ENCODE results near the gene MNS1. TPM values are rescaled to one million over a fixed set of nuclear protein-coding genes. Genes with fewer than 3 reads are reported as not detected.
"Not testable (repeated sequence)": the region's sequence is repeated elsewhere in the genome, so short reads cannot be mapped to it uniquely, and the experiment has no call there.

The MNS1 gene
- total and polyA plus RNA-seq, 2 donors (not counting 1 experiment from before 2014, with no cell fraction given) = not detected

DNA sequence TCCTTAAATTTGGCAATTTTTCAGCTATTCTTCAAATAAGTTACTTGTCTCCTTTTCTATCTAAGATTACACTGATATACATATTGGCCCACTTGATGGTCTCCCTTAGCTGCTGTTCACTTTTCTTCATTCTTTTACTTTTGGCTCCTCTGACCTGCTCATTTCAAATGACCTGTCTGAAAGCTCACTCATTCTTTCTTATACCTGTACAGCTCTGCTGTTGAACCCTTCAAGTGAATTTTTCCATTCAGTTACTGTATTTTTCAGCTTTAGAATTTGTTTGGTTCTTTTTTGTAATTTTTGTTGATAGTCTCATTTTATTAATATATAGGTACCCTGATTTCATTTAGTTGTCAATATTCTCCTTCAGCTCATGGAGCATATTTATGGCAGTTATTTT lies 39.7 kb downstream of the MNS1 start:
- no peaks in the 10 kb centered on the region for H4K20me1 ChIP-seq (ENCODE audit: control insufficient read depth, insufficient read depth, low read length, poor library complexity, severe bottlenecking)

GRCh38 chr15:56413114-56413733 lies 51.7 kb downstream of the MNS1 start:
- H3K4me1 Mint-ChIP-seq; POLR2A ChIA-PET; H3K27ac Mint-ChIP-seq; H3K9me3 Mint-ChIP-seq (ENCODE audit: insufficient read depth); H3K36me3 ChIP-seq (replicated peaks in 1 of 2; ENCODE audit: control extremely low read depth in 1 of 2, control insufficient read depth in 1 of 2, extremely low read depth in 1 of 2, insufficient read depth in 2 of 2, low read length in 1 of 2); H3K4me2 ChIP-seq (replicated peaks; ENCODE audit: low read depth, low read length, poor library complexity, severe bottlenecking); H4K20me1 ChIP-seq (ENCODE audit: control insufficient read depth, insufficient read depth, low read length, poor library complexity, severe bottlenecking); DNase-seq; ATAC-seq (ENCODE audit: low read depth); H3K9ac ChIP-seq (ENCODE audit: low read length); H3K9me3 ChIP-seq (ENCODE audit: control extremely low read depth in 1 of 3, control insufficient read depth in 2 of 3, insufficient read depth in 1 of 3, low read length in 2 of 3); H3K79me2 ChIP-seq (ENCODE audit: control insufficient read depth, insufficient read depth, low read length); intact Hi-C loops (cut with micrococcal nuclease); H2AFZ ChIP-seq (ENCODE audit: insufficient read depth, low read depth, low read length, poor library complexity, severe bottlenecking); H3K27me3 Mint-ChIP-seq; H3K4me3 ChIP-seq (ENCODE audit: control extremely low read depth in 1 of 5, extremely low read depth in 1 of 5, insufficient read depth in 1 of 5, low read depth in 2 of 5, low read length in 4 of 5); H3K27me3 ChIP-seq (replicated peaks in 1 of 4; ENCODE audit: control extremely low read depth in 1 of 4, control insufficient read depth in 3 of 4, insufficient read depth in 4 of 4, low read length in 3 of 4); H3K27ac ChIP-seq (ENCODE audit: low read length in 2 of 2); H3K4me1 ChIP-seq (ENCODE audit: control insufficient read depth in 2 of 2, insufficient read depth in 2 of 2, low read length in 2 of 2); CTCF ChIA-PET; H3K4me3 Mint-ChIP-seq: not testable (repeated sequence)
- no CpG with 5 or more reads among the region's 1 CpG for WGBS (ENCODE audit: insufficient coverage)

More for the DNA sequence above, 39.7 kb downstream of the MNS1 start:
- H3K27me3 ChIP-seq (replicated peaks in 1 of 4; ENCODE audit: control extremely low read depth in 1 of 4, control insufficient read depth in 3 of 4, insufficient read depth in 4 of 4, low read length in 3 of 4) = no peaks in the 10 kb centered on the region
- ATAC-seq (ENCODE audit: low read depth) (no peak), DNase-seq (no peak)
- H3K27ac ChIP-seq (ENCODE audit: low read length in 2 of 2) = no peak overlapping the region
- no peak overlapping the region for H3K4me3 ChIP-seq (ENCODE audit: control extremely low read depth in 1 of 5, extremely low read depth in 1 of 5, insufficient read depth in 1 of 5, low read depth in 2 of 5, low read length in 4 of 5)
- POLR2A ChIA-PET = no interaction called here
- H3K79me2 ChIP-seq (ENCODE audit: control insufficient read depth, insufficient read depth, low read length) = no peaks in the 10 kb centered on the region
- H3K4me2 ChIP-seq (replicated peaks; ENCODE audit: low read depth, low read length, poor library complexity, severe bottlenecking) = no peak overlapping the region
- no peaks in the 10 kb centered on the region for H3K36me3 ChIP-seq (replicated peaks in 1 of 2; ENCODE audit: control extremely low read depth in 1 of 2, control insufficient read depth in 1 of 2, extremely low read depth in 1 of 2, insufficient read depth in 2 of 2, low read length in 1 of 2)
- Mint-ChIP-seq H3K27me3 (no peaks in the 10 kb centered on the region), H3K4me3 (no peak overlapping the region), H3K27ac (no peak overlapping the region), H3K9me3 (ENCODE audit: insufficient read depth) (peaks cover 3% of the 10 kb centered on the region), H3K4me1 (no peaks in the 10 kb centered on the region)
- no peak overlapping the region for H2AFZ ChIP-seq (ENCODE audit: insufficient read depth, low read depth, low read length, poor library complexity, severe bottlenecking)
- no peak overlapping the region for H3K9ac ChIP-seq (ENCODE audit: low read length)
- intact Hi-C loops (cut with micrococcal nuclease) = no loop called here
- TF ChIP-seq CTCF (IDR thresholded peaks at IDR 0.05) (no peak), EZH2 (IDR thresholded peaks at IDR 0.05; ENCODE audit: borderline replicate concordance, insufficient read depth, low read depth, low read length, poor library complexity, severe bottlenecking) (no peak)
- CTCF ChIA-PET = interaction anchor here (1.2 kb wide), 1 partner anchor 9 kb away, joined by 3 read pairs; no protein-coding TSS in a partner anchor
- no peaks in the 10 kb centered on the region for H3K4me1 ChIP-seq (ENCODE audit: control insufficient read depth in 2 of 2, insufficient read depth in 2 of 2, low read length in 2 of 2)
- peaks cover 0 to 5% (median 1%) of the 10 kb centered on the region in 3 donors for H3K9me3 ChIP-seq (ENCODE audit: control extremely low read depth in 1 of 3, control insufficient read depth in 2 of 3, insufficient read depth in 1 of 3, low read length in 2 of 3)

Data from B cell (primary cell).